Naive thymus-derived CD4-positive, alpha-beta T cell (primary cell): ENCODE results near the gene HDAC8. TPM values are rescaled to one million over a fixed set of nuclear protein-coding genes. Genes with fewer than 3 reads are reported as not detected.
"Not testable (repeated sequence)": the region's sequence is repeated elsewhere in the genome, so short reads cannot be mapped to it uniquely, and the experiment has no call there.

Experiments
- ATAC-seq: fragments of 150-1000 bp; cut with Tn5 transposase; 2 replicates; pipeline ENCODE4 v1.10.0; 2021; ENCODE audit warnings: mild to moderate bottlenecking, moderate library complexity
- CTCF ChIA-PET: fragments of 350-600 bp; sonication (Branson Sonifier 250); formaldehyde crosslinking; loops from one replicate; lab custom pipeline; 2021; ENCODE audit warnings: antibody characterized with exemption; lab: Charles Lee
- POLR2A ChIA-PET: fragments of 350-600 bp; sonication (Branson Sonifier 250); formaldehyde crosslinking; loops from one replicate; lab custom pipeline; 2021; ENCODE audit warnings: antibody characterized with exemption, inconsistent platforms; lab: Charles Lee
- DNase-seq, 9 donors: peaks; one replicate each; pipeline versions ENCODE4 v3.0.0 to v3.0.0-alpha.2; 2020 to 2022; ENCODE audit warnings: mixed read lengths in 1 of 9
- H3K27ac ChIP-seq: one replicate; pipeline ENCODE4 v1.7.0; 2013; ENCODE audit warnings: mild to moderate bottlenecking, low read depth, low read length, moderate library complexity
- H3K27me3 ChIP-seq, 2 donors: one replicate each; pipeline ENCODE4 v1.7.0; 2013; ENCODE audit warnings: low read length in 2 of 2, mild to moderate bottlenecking in 2 of 2, moderate library complexity in 2 of 2; ENCODE audit not compliant: control insufficient read depth in 2 of 2, insufficient read depth in 2 of 2
- H3K36me3 ChIP-seq, 3 experiments: 1 replicate in 2 of 3; 2 replicates in 1 of 3; pipeline ENCODE4 v1.7.0; 2013; ENCODE audit warnings: low read length in 3 of 3, mild to moderate bottlenecking in 3 of 3, moderate library complexity in 1 of 3; ENCODE audit not compliant: insufficient read depth in 3 of 3, control insufficient read depth in 2 of 3
- H3K4me1 ChIP-seq, 2 donors: one replicate each; pipeline ENCODE4 v1.7.0; 2013; ENCODE audit warnings: low read length in 2 of 2, mild to moderate bottlenecking in 2 of 2, moderate library complexity in 1 of 2; ENCODE audit not compliant: control insufficient read depth in 2 of 2, insufficient read depth in 2 of 2
- H3K4me3 ChIP-seq: 2 replicates; pipeline ENCODE4 v1.7.0; 2013; ENCODE audit warnings: mild to moderate bottlenecking, low read length
- H3K9me3 ChIP-seq, 3 experiments: 1 replicate in 2 of 3; 2 replicates in 1 of 3; pipeline ENCODE4 v1.7.0; 2013; ENCODE audit warnings: low read length in 3 of 3; ENCODE audit not compliant: control insufficient read depth in 2 of 3
- H3K27ac Mint-ChIP-seq, 9 donors: one replicate each; pipeline ENCODE4 v1.8.0; 2020 to 2022; ENCODE audit warnings: mixed read lengths in 9 of 9, mild to moderate bottlenecking in 8 of 9, moderate library complexity in 5 of 9, inconsistent platforms in 2 of 9
- H3K27me3 Mint-ChIP-seq, 5 donors: one replicate each; pipeline ENCODE4 v1.8.0; 2021 to 2022; ENCODE audit warnings: mixed read lengths in 5 of 5, mild to moderate bottlenecking in 1 of 5
- H3K36me3 Mint-ChIP-seq, 5 donors: one replicate each; pipeline ENCODE4 v1.8.0; 2020 to 2022; ENCODE audit warnings: mixed read lengths in 5 of 5, mild to moderate bottlenecking in 3 of 5, inconsistent platforms in 1 of 5
- H3K4me1 Mint-ChIP-seq, 7 donors: one replicate each; pipeline ENCODE4 v1.8.0; 2020 to 2022; ENCODE audit warnings: mixed read lengths in 7 of 7, mild to moderate bottlenecking in 3 of 7, inconsistent platforms in 1 of 7
- H3K4me3 Mint-ChIP-seq, 10 donors: one replicate each; pipeline ENCODE4 v1.8.0; 2020 to 2022; ENCODE audit warnings: mild to moderate bottlenecking in 10 of 10, mixed read lengths in 10 of 10, moderate library complexity in 6 of 10, inconsistent platforms in 2 of 10
- H3K9me3 Mint-ChIP-seq, 11 donors: one replicate each; pipeline ENCODE4 v1.8.0; 2020 to 2022; ENCODE audit warnings: mixed read lengths in 11 of 11, mild to moderate bottlenecking in 4 of 11, inconsistent platforms in 1 of 11, moderate library complexity in 1 of 11
- intact Hi-C, 2 donors: fragments of 100-400 bp; cut with micrococcal nuclease; formaldehyde crosslinking; loops; one replicate each; pipeline ENCODE4 v1.15.1; 2023
- polyA plus RNA-seq, 2 donors: library from polyadenylated mRNA; unstranded; fragments of 300-500 nt; fragmentation: Illumina TruSeq; gene quantifications; one replicate each; pipeline ENCODE4 v1.2.3, GENCODE V29; 2021
- total RNA-seq, 6 experiments: library from RNA in 5 of 6; stranded (reverse) in 5 of 6; gene quantifications; 1 replicate in 5 of 6; 2 replicates in 1 of 6; pipeline ENCODE4 v1.2.3 and lab custom pipeline; 2021 to 2026

Gene HDAC8
- total and polyA plus RNA-seq, 7 experiments from 2014 or later, result 11.9 to 30.6 (median 14.8) TPM

- Mint-ChIP-seq H3K27me3 (peaks cover 0 to 2% (median 0%) of the 10 kb centered on the region in 5 donors), H3K27ac (no peak overlapping the region), H3K4me3 (no peak overlapping the region), H3K4me1 (peaks cover 0 to 10% (median 6%) of the 10 kb centered on the region in 7 donors), H3K36me3 (peaks cover 0 to 20% (median 4%) of the 10 kb centered on the region in 5 donors), H3K9me3 (no peaks in the 10 kb centered on the region)
- no peaks in the 10 kb centered on the region for H3K9me3 ChIP-seq
- ATAC-seq, result no peak
- H3K36me3 ChIP-seq, result peaks cover 0 to 8% (median 1%) of the 10 kb centered on the region in 3 experiments
- no peaks in the 10 kb centered on the region for H3K27me3 ChIP-seq
- intact Hi-C loops, result loop anchor here (5.0 kb wide), 4 partner anchors 53 to 1373 kb away; partner anchors contain the start of gene ERCC6L (in 1 of the 2)
- CTCF ChIA-PET, result interaction anchor here (0.7 kb wide), 1 partner anchor 272 kb away, joined by 3 read pairs; no protein-coding TSS in a partner anchor
- no peak overlapping the region for H3K27ac ChIP-seq
- no peak for DNase-seq
- H3K4me1 ChIP-seq, result peaks cover 4 to 6% of the 10 kb centered on the region in 2 donors
- no peak overlapping the region for H3K4me3 ChIP-seq
- POLR2A ChIA-PET, result no interaction called here
These were observed 2.9 kb downstream of the HDAC8 start for GRCh38 chrX:72569786-72570185.

GRCh38 chrX:72568406-72569092 is 4.1 kb downstream of the HDAC8 start:
- no peak overlapping the region for H3K4me3 ChIP-seq
- POLR2A ChIA-PET, result interaction anchor here (0.5 kb wide), 1 partner anchor 463 kb away, joined by 4 read pairs; no protein-coding TSS in a partner anchor
- no peak overlapping the region for H3K4me3 Mint-ChIP-seq
- H3K36me3 ChIP-seq, result peaks cover 0 to 8% (median 2%) of the 10 kb centered on the region in 3 experiments
- no peak overlapping the region for H3K27ac Mint-ChIP-seq
- peaks cover 4 to 6% of the 10 kb centered on the region in 2 donors for H3K4me1 ChIP-seq
- intact Hi-C loops, result no loop called here
- H3K27me3 Mint-ChIP-seq, result no peaks in the 10 kb centered on the region
- H3K9me3 Mint-ChIP-seq, result no peaks in the 10 kb centered on the region
- ATAC-seq, result no peak
- no peaks in the 10 kb centered on the region for H3K27me3 ChIP-seq
- CTCF ChIA-PET, result interaction anchor here (0.5 kb wide), 1 partner anchor 137 kb away, joined by 3 read pairs; no protein-coding TSS in a partner anchor
- no peaks in the 10 kb centered on the region for H3K9me3 ChIP-seq
- no peak for DNase-seq
- H3K4me1 Mint-ChIP-seq, result peaks cover 0 to 10% (median 6%) of the 10 kb centered on the region in 7 donors
- no peak overlapping the region for H3K27ac ChIP-seq
- H3K36me3 Mint-ChIP-seq, result peaks cover 0 to 23% (median 4%) of the 10 kb centered on the region in 5 donors

DNA sequence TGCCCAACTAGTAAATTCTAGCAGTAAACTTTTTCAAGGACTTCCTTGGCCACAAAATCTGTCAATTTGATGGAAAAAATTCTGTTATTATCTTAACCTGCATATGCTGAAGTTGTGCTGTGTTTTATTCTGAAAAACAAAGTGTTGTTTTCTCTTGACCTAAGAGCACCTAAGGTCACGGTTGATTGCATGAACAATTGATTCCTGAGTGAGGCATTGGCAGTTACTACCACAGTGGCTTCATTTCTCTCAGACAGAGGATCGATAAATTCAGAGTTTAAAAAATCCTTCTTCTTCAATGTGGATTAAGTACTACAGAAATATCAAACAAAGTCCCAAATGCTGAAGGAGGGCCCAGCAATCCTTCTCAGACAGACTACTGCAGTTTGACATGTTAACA is 6.2 kb downstream of the HDAC8 start:
- Histone ChIP-seq H3K4me3 (no peak overlapping the region), H3K27me3 (no peaks in the 10 kb centered on the region), H3K36me3 (peaks cover 0 to 5% (median 2%) of the 10 kb centered on the region in 3 experiments), H3K27ac (no peak overlapping the region), H3K9me3 (no peaks in the 10 kb centered on the region), H3K4me1 (no peaks in the 10 kb centered on the region)
- H3K27ac Mint-ChIP-seq, result no peak overlapping the region
- H3K36me3 Mint-ChIP-seq, result peaks cover 0 to 32% (median 11%) of the 10 kb centered on the region in 5 donors
- ATAC-seq (no peak), DNase-seq (no peak)
- ChIA-PET POLR2A (no interaction called here), CTCF (no interaction called here)
- H3K4me1 Mint-ChIP-seq, result peaks cover 0 to 3% (median 3%) of the 10 kb centered on the region in 7 donors
- H3K9me3 Mint-ChIP-seq, result no peaks in the 10 kb centered on the region
- H3K27me3 Mint-ChIP-seq, result no peaks in the 10 kb centered on the region
- intact Hi-C loops, result no loop called here
- H3K4me3 Mint-ChIP-seq, result no peak overlapping the region

GRCh38 chrX:72559655-72560054 is 13.0 kb downstream of the HDAC8 start:
- H3K27ac Mint-ChIP-seq, H3K27me3 Mint-ChIP-seq, CTCF ChIA-PET, H3K4me1 ChIP-seq, H3K9me3 Mint-ChIP-seq, DNase-seq, H3K4me3 Mint-ChIP-seq, POLR2A ChIA-PET, ATAC-seq, H3K36me3 ChIP-seq, H3K27me3 ChIP-seq, H3K4me3 ChIP-seq, intact Hi-C loops, H3K27ac ChIP-seq, H3K9me3 ChIP-seq: not testable (repeated sequence)
- Mint-ChIP-seq H3K4me1 (peaks cover 7 to 18% (median 14%) of the 10 kb centered on the region in 7 donors), H3K36me3 (peaks cover 0 to 29% (median 26%) of the 10 kb centered on the region in 5 donors)

DNA sequence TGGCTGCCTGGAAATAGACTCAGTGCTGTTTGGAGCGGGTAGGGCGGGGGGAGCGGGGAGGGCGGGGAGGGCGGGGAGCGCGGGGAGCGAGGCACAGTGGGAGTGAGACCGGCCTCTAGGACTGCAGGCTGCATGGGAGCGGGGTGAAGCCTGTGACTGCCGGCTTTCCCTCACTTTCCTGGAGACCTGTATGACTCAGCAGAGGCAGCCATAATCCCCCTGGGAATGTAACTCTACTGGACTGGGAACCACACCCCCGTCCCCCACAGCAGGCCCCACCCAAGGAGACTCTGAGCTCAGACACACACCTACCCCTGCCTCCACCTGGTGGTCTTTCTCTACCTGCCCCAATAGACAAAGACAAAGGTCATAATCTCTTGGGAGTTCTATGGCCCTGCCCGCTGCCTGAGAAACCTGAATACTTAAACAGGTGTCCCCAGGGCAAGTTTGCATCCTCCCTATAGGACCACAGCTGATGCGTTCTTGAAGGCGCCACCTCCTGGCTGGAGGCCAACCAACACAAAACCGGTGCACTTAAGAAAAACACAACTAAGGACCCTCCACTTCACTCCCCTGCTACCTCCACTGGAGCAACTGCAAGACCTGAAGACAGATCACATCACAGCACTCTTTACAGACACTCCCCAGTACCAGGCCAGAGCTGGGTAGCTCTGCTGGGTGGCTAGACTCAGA is 18.0 kb downstream of the HDAC8 start:
- no peak overlapping the region for H3K4me3 ChIP-seq
- H3K4me3 Mint-ChIP-seq, result no peak overlapping the region
- no peaks in the 10 kb centered on the region for H3K27me3 ChIP-seq
- no peak for ATAC-seq
- H3K4me1 Mint-ChIP-seq, result peaks cover 7 to 18% (median 13%) of the 10 kb centered on the region in 7 donors
- POLR2A ChIA-PET, result no interaction called here
- H3K27me3 Mint-ChIP-seq, result no peaks in the 10 kb centered on the region
- no peak for DNase-seq
- no peaks in the 10 kb centered on the region for H3K9me3 Mint-ChIP-seq
- CTCF ChIA-PET, result no interaction called here
- no peak overlapping the region for H3K27ac ChIP-seq
- H3K4me1 ChIP-seq, result no peaks in the 10 kb centered on the region
- H3K36me3 Mint-ChIP-seq, result peaks cover 0 to 18% (median 13%) of the 10 kb centered on the region in 5 donors
- no peaks in the 10 kb centered on the region for H3K36me3 ChIP-seq
- intact Hi-C loops, result no loop called here
- H3K9me3 ChIP-seq, result no peaks in the 10 kb centered on the region
- no peak overlapping the region for H3K27ac Mint-ChIP-seq

- POLR2A ChIA-PET, H3K27ac ChIP-seq, H3K27ac Mint-ChIP-seq, DNase-seq, intact Hi-C loops, H3K27me3 Mint-ChIP-seq, CTCF ChIA-PET, H3K4me3 ChIP-seq, H3K27me3 ChIP-seq, H3K36me3 ChIP-seq, H3K9me3 Mint-ChIP-seq, H3K4me1 ChIP-seq, ATAC-seq, H3K4me3 Mint-ChIP-seq, H3K9me3 ChIP-seq: not testable (repeated sequence)
- Mint-ChIP-seq H3K4me1 (peaks cover 0 to 11% (median 7%) of the 10 kb centered on the region in 7 donors), H3K36me3 (peaks cover 0 to 26% (median 10%) of the 10 kb centered on the region in 5 donors)
These were observed 20.2 kb downstream of the HDAC8 start for GRCh38 chrX:72552443-72552842.
